Type B pancreatic cell (in vitro differentiated cells): ENCODE results near the gene BRMS1. TPM values are rescaled to one million over a fixed set of nuclear protein-coding genes. Genes with fewer than 3 reads are reported as not detected.

Experiments used
- DNase-seq: peaks from one replicate; pipeline ENCODE4 v3.0.0; 2021; ENCODE audit warnings: mixed read lengths; ENCODE audit not compliant: unreplicated experiment; ENCODE audit errors: extremely low spot score
- H3K27ac Mint-ChIP-seq: 2 replicates; pipeline ENCODE4 v1.8.0; 2021; ENCODE audit warnings: mild to moderate bottlenecking, mixed read lengths
- H3K27me3 Mint-ChIP-seq: 2 replicates; pipeline ENCODE4 v1.8.0; 2021; ENCODE audit warnings: mixed read lengths
- H3K36me3 Mint-ChIP-seq: 2 replicates; pipeline ENCODE4 v1.8.0; 2021; ENCODE audit warnings: mixed read lengths
- H3K4me1 Mint-ChIP-seq: one replicate; pipeline ENCODE4 v1.8.0; 2021; ENCODE audit warnings: mixed read lengths; ENCODE audit not compliant: unreplicated experiment
- H3K4me3 Mint-ChIP-seq: 2 replicates; pipeline ENCODE4 v1.8.0; 2021; ENCODE audit warnings: mild to moderate bottlenecking, mixed read lengths
- H3K9me3 Mint-ChIP-seq: 2 replicates; pipeline ENCODE4 v1.8.0; 2021; ENCODE audit warnings: mixed read lengths
- CTCF ChIP-seq: fragments of 200-600 bp; sonication (generic); conservative IDR thresholded peaks from 2 replicates; pipeline ENCODE4 v1.5.0; 2021; ENCODE audit warnings: antibody characterized with exemption, mild to moderate bottlenecking
- total RNA-seq: library from RNA; stranded (reverse); gene quantifications from 2 replicates; pipeline ENCODE4 v1.2.1, GENCODE V29; 2021; ENCODE audit warnings: low replicate concordance

Gene BRMS1
- total RNA-seq, 1 donor from 2014 or later: 35.1 TPM

- Mint-ChIP-seq H3K4me1 (peaks cover 6% of the 10 kb centered on the region), H3K9me3 (no peaks in the 10 kb centered on the region), H3K36me3 (no peaks in the 10 kb centered on the region), H3K4me3 (no peak overlapping the region), H3K27ac (no peak overlapping the region), H3K27me3 (no peaks in the 10 kb centered on the region)
- DNase-seq: no peak
- TF ChIP-seq CTCF: no peak
Measured at GRCh38 chr11:66333896-66334604, 10.9 kb downstream of the BRMS1 start.

GRCh38 chr11:66333220-66333877 lies 11.6 kb downstream of the BRMS1 start:
- Mint-ChIP-seq H3K36me3 (no peaks in the 10 kb centered on the region), H3K4me1 (peaks cover 9% of the 10 kb centered on the region), H3K4me3 (no peak overlapping the region), H3K9me3 (no peaks in the 10 kb centered on the region), H3K27me3 (no peaks in the 10 kb centered on the region), H3K27ac (no peak overlapping the region)
- TF ChIP-seq CTCF: no peak
- no peak for DNase-seq

- Mint-ChIP-seq H3K4me3 (no peak overlapping the region), H3K4me1 (peaks cover 13% of the 10 kb centered on the region), H3K27ac (no peak overlapping the region), H3K27me3 (no peaks in the 10 kb centered on the region), H3K9me3 (no peaks in the 10 kb centered on the region), H3K36me3 (no peaks in the 10 kb centered on the region)
- TF ChIP-seq CTCF: no peak
- no peak for DNase-seq
Measured at GRCh38 chr11:66332371-66333219, 12.3 kb downstream of the BRMS1 start.

- DNase-seq: no peak
- no peaks in the 10 kb centered on the region for H3K27me3 Mint-ChIP-seq
- no peak overlapping the region for H3K4me3 Mint-ChIP-seq
- no peaks in the 10 kb centered on the region for H3K36me3 Mint-ChIP-seq
- peaks cover 19% of the 10 kb centered on the region for H3K4me1 Mint-ChIP-seq
- no peak for TF ChIP-seq CTCF
- H3K9me3 Mint-ChIP-seq: no peaks in the 10 kb centered on the region
- H3K27ac Mint-ChIP-seq: no peak overlapping the region
Measured at GRCh38 chr11:66331542-66332370, 13.1 kb downstream of the BRMS1 start.

- DNase-seq: no peak
- Mint-ChIP-seq H3K4me3 (no peak overlapping the region), H3K4me1 (peaks cover 21% of the 10 kb centered on the region), H3K36me3 (no peaks in the 10 kb centered on the region), H3K27ac (no peak overlapping the region), H3K27me3 (no peaks in the 10 kb centered on the region), H3K9me3 (no peaks in the 10 kb centered on the region)
- TF ChIP-seq CTCF: no peak
Measured at GRCh38 chr11:66330931-66331330, 14.0 kb downstream of the BRMS1 start.
